Astrocyte (in vitro differentiated cells and primary cell): ENCODE results near the gene NAV2. TPM values are rescaled to one million over a fixed set of nuclear protein-coding genes. Genes with fewer than 3 reads are reported as not detected.

Source experiments
- DNase-seq: peaks from one replicate; pipeline ENCODE4 v3.0.0-alpha.2; 2010; ENCODE audit warnings: low read depth
- FAIRE-seq: peaks from 2 replicates; lab custom pipeline; 2011; peaks lifted over from hg19 to GRCh38; lab: Jason Lieb, UNC
- H2AFZ ChIP-seq: 2 replicates; pipeline ENCODE4 v1.6.0; 2012; ENCODE audit warnings: low read depth, low read length, inconsistent platforms
- H3K27ac ChIP-seq: 2 replicates; pipeline ENCODE4 v1.5.1; 2011; ENCODE audit warnings: low read depth, low read length, inconsistent platforms
- H3K27me3 ChIP-seq: 2 replicates; pipeline ENCODE4 v1.6.0; 2011; ENCODE audit warnings: low read length, inconsistent platforms; ENCODE audit not compliant: insufficient read depth
- H3K36me3 ChIP-seq: 2 replicates; pipeline ENCODE4 v1.5.1; 2011; ENCODE audit warnings: low read length, inconsistent platforms; ENCODE audit not compliant: insufficient read depth
- H3K4me1 ChIP-seq: 2 replicates; pipeline ENCODE4 v1.5.1; 2011; ENCODE audit warnings: low read length, inconsistent platforms; ENCODE audit not compliant: insufficient read depth
- H3K4me2 ChIP-seq: 2 replicates; pipeline ENCODE4 v1.6.0; 2012; ENCODE audit warnings: low read length, inconsistent platforms
- H3K4me3 ChIP-seq: 2 replicates; pipeline ENCODE4 v1.5.1; 2011; ENCODE audit warnings: low read depth, mild to moderate bottlenecking, low read length, inconsistent platforms; ENCODE audit not compliant: insufficient read depth
- H3K79me2 ChIP-seq: 2 replicates; pipeline ENCODE4 v1.6.0; 2012; ENCODE audit warnings: mild to moderate bottlenecking, low read length, inconsistent platforms; ENCODE audit not compliant: insufficient read depth
- H3K9ac ChIP-seq: 2 replicates; pipeline ENCODE4 v1.6.0; 2012; ENCODE audit warnings: mild to moderate bottlenecking, low read length, inconsistent platforms
- H3K9me3 ChIP-seq: 2 replicates; pipeline ENCODE4 v1.5.1; 2012; ENCODE audit warnings: low read depth, mild to moderate bottlenecking, low read length, inconsistent platforms; ENCODE audit not compliant: insufficient read depth
- H4K20me1 ChIP-seq: 2 replicates; pipeline ENCODE4 v1.6.0; 2012; ENCODE audit warnings: low read length, inconsistent platforms; ENCODE audit not compliant: insufficient read depth
- H3K27ac Mint-ChIP-seq: one replicate; pipeline ENCODE4 v1.8.0; 2021; ENCODE audit warnings: mild to moderate bottlenecking, mixed read lengths; ENCODE audit not compliant: unreplicated experiment
- H3K27me3 Mint-ChIP-seq: one replicate; pipeline ENCODE4 v1.8.0; 2021; ENCODE audit warnings: low read depth, mixed read lengths; ENCODE audit not compliant: unreplicated experiment
- H3K36me3 Mint-ChIP-seq: one replicate; pipeline ENCODE4 v1.8.0; 2021; ENCODE audit warnings: low read depth, mixed read lengths; ENCODE audit not compliant: unreplicated experiment
- H3K4me1 Mint-ChIP-seq: one replicate; pipeline ENCODE4 v1.8.0; 2021; ENCODE audit warnings: low read depth, mixed read lengths; ENCODE audit not compliant: unreplicated experiment
- H3K4me3 Mint-ChIP-seq: one replicate; pipeline ENCODE4 v1.8.0; 2021; ENCODE audit warnings: mild to moderate bottlenecking, moderate library complexity, mixed read lengths; ENCODE audit not compliant: unreplicated experiment
- H3K9me3 Mint-ChIP-seq: one replicate; pipeline ENCODE4 v1.8.0; 2021; ENCODE audit warnings: mild to moderate bottlenecking, mixed read lengths; ENCODE audit not compliant: unreplicated experiment
- EZH2 ChIP-seq: IDR thresholded peaks from 2 replicates; pipeline ENCODE4 v1.6.1; 2012; ENCODE audit warnings: mild to moderate bottlenecking, low read length, inconsistent platforms; ENCODE audit not compliant: insufficient read depth
- total RNA-seq: library from RNA; stranded (reverse); gene quantifications from 2 replicates; pipeline ENCODE4 v1.2.1, GENCODE V29; 2021
- TF ChIP-seq, protein P1 (sequence below): IDR thresholded peaks from 2 replicates; pipeline ENCODE4 v1.5.1; 2011; ENCODE audit warnings: low read depth, mild to moderate bottlenecking, inconsistent platforms, low read length, moderate library complexity; ENCODE audit not compliant: insufficient read depth

The NAV2 gene
- total RNA-seq, 1 donor from 2014 or later = 20.6 TPM

DNA sequence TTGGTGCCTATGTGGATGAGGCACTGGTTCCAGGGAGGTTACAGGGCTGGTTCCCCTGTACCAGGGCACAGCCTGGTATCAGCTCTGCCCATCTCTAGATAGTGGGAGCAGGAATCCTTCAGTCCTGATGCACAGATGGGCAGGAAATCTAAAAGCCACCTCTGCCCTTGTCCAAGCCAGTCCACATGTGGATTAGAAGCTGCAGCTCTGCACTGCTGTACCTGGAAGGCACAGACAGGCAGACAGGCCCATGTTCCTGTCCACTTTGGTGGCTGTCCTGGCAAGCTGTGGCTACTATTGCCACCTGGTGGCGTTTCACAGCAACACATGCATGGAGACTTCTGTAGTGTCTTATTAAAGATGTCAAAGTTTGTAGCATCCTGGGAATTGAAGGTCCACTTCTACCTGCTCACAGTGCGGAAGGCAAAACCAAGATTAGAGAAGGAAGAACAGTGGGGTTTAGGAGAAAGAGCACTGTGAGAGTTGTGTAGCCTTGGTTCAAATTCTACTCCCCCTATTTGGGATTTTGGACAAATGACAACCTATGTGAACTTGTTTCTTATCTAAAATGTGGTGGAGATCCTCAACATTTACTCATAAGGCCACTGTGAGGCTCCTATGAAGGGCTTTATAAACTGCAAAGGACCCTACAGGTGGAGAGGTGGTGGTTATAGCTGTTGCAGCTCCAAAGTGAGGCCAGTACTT lies 30.1 kb downstream of the NAV2 start:
- Mint-ChIP-seq H3K9me3 (peaks cover 5% of the 10 kb centered on the region), H3K36me3 (no peaks in the 10 kb centered on the region), H3K27ac (no peak overlapping the region), H3K4me3 (no peak overlapping the region), H3K27me3 (peaks cover 34% of the 10 kb centered on the region), H3K4me1 (no peaks in the 10 kb centered on the region)
- H3K79me2 ChIP-seq = peaks cover 3% of the 10 kb centered on the region
- TF ChIP-seq, protein P1, sequence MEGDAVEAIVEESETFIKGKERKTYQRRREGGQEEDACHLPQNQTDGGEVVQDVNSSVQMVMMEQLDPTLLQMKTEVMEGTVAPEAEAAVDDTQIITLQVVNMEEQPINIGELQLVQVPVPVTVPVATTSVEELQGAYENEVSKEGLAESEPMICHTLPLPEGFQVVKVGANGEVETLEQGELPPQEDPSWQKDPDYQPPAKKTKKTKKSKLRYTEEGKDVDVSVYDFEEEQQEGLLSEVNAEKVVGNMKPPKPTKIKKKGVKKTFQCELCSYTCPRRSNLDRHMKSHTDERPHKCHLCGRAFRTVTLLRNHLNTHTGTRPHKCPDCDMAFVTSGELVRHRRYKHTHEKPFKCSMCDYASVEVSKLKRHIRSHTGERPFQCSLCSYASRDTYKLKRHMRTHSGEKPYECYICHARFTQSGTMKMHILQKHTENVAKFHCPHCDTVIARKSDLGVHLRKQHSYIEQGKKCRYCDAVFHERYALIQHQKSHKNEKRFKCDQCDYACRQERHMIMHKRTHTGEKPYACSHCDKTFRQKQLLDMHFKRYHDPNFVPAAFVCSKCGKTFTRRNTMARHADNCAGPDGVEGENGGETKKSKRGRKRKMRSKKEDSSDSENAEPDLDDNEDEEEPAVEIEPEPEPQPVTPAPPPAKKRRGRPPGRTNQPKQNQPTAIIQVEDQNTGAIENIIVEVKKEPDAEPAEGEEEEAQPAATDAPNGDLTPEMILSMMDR = peak; percentile 93
- TF ChIP-seq EZH2 = no peak
- no peak overlapping the region for H3K4me3 ChIP-seq
- no peaks in the 10 kb centered on the region for H3K27me3 ChIP-seq
- DNase-seq = peak; percentile 48
- H3K36me3 ChIP-seq = no peaks in the 10 kb centered on the region
- H3K27ac ChIP-seq = no peak overlapping the region
- H3K4me2 ChIP-seq = no peak overlapping the region
- peaks cover 43% of the 10 kb centered on the region for H4K20me1 ChIP-seq
- no peak overlapping the region for H3K9ac ChIP-seq
- H3K9me3 ChIP-seq = no peaks in the 10 kb centered on the region
- no peak overlapping the region for H2AFZ ChIP-seq
- peak; percentile 90 for FAIRE-seq
- no peaks in the 10 kb centered on the region for H3K4me1 ChIP-seq

DNA sequence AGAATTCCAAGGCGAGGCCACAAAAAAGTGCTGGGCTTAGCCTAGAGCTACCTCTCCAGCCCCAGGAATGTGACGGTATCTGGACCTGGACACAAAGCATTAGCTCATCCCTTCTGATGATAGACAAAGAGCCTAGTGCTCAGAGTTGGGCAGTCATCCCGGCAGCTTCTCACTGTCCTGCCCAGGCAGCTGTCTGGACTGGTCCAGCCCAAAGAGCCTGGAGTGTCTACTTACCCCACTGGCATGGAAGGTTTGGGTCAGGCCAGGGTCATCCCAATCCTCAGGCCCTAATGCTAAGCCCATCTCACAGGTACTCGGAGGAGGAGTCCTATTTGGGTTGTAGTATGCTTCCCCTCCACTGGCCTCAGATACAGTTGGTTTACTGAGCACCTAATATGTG lies 31.0 kb downstream of the NAV2 start:
- Histone ChIP-seq H3K36me3 (no peaks in the 10 kb centered on the region), H3K79me2 (no peaks in the 10 kb centered on the region), H3K27me3 (no peaks in the 10 kb centered on the region), H3K4me2 (no peak overlapping the region), H4K20me1 (peaks cover 45% of the 10 kb centered on the region), H3K27ac (no peak overlapping the region), H3K9me3 (no peaks in the 10 kb centered on the region), H2AFZ (no peak overlapping the region), H3K4me1 (no peaks in the 10 kb centered on the region), H3K9ac (no peak overlapping the region), H3K4me3 (no peak overlapping the region)
- TF ChIP-seq, protein P1 = no peak
- TF ChIP-seq EZH2 = no peak
- H3K27me3 Mint-ChIP-seq = peaks cover 35% of the 10 kb centered on the region
- no peak overlapping the region for H3K27ac Mint-ChIP-seq
- FAIRE-seq (no peak), DNase-seq (no peak)
- peaks cover 5% of the 10 kb centered on the region for H3K9me3 Mint-ChIP-seq
- no peak overlapping the region for H3K4me3 Mint-ChIP-seq
- H3K4me1 Mint-ChIP-seq = no peaks in the 10 kb centered on the region
- no peaks in the 10 kb centered on the region for H3K36me3 Mint-ChIP-seq

- FAIRE-seq (no peak), DNase-seq (no peak)
- no peaks in the 10 kb centered on the region for H3K36me3 Mint-ChIP-seq
- H3K27ac ChIP-seq = no peak overlapping the region
- H3K27ac Mint-ChIP-seq = no peak overlapping the region
- H3K27me3 ChIP-seq = no peaks in the 10 kb centered on the region
- no peaks in the 10 kb centered on the region for H3K4me1 Mint-ChIP-seq
- no peaks in the 10 kb centered on the region for H3K9me3 ChIP-seq
- peaks cover 45% of the 10 kb centered on the region for H4K20me1 ChIP-seq
- H3K4me3 Mint-ChIP-seq = no peak overlapping the region
- H3K4me3 ChIP-seq = no peak overlapping the region
- no peak for TF ChIP-seq EZH2
- TF ChIP-seq, protein P1 = no peak
- no peaks in the 10 kb centered on the region for H3K36me3 ChIP-seq
- H3K4me2 ChIP-seq = no peak overlapping the region
- no peak overlapping the region for H3K9ac ChIP-seq
- H3K79me2 ChIP-seq = no peaks in the 10 kb centered on the region
- H2AFZ ChIP-seq = no peak overlapping the region
- H3K9me3 Mint-ChIP-seq = peaks cover 5% of the 10 kb centered on the region
- peaks cover 34% of the 10 kb centered on the region for H3K27me3 Mint-ChIP-seq
- H3K4me1 ChIP-seq = no peaks in the 10 kb centered on the region
These were observed 31.5 kb downstream of the NAV2 start for GRCh38 chr11:19744130-19744529.
